H1 (cell line): Measurements from ENCODE around the gene SLC4A11. TPM values are rescaled to one million over a fixed set of nuclear protein-coding genes. Genes with fewer than 3 reads are reported as not detected.

Source experiments
- BACH1 ChIP-seq: IDR thresholded peaks from 2 replicates; pipeline ENCODE4 v1.6.1; 2012; ENCODE audit warnings: low read length, improper control_type of control experiment
- polyA plus RNA-seq, 7 experiments: library from polyadenylated mRNA; depleted of rRNA in 3 of 7; stranded (reverse) in 5 of 7; unstranded in 2 of 7; fragments of >200 nt in 5 of 7; fragments of 200-250 nt in 2 of 7; gene quantifications; 1 replicate in 5 of 7; 2 replicates in 1 of 7; 4 replicates in 1 of 7; pipeline versions ENCODE4 v1.2.1 to v1.2.3, GENCODE V29; 2011 to 2013; ENCODE audit warnings: missing spikeins in 2 of 7, mixed read lengths in 2 of 7
- total RNA-seq: library from RNA; stranded (reverse); fragmentation: NEBNext Ultra II Directional; extraction: Animal tissue kit (Norgen Biotek cat#: 25700); gene quantifications from 2 replicates; pipeline ENCODE4 v1.2.1, GENCODE V29; 2021

SLC4A11 gene
- total and polyA plus RNA-seq, 2 of the 8 experiments (the other 6 are each of a cell fraction or from before 2014, with no cell fraction given) = 11.9 to 32.3 TPM

DNA sequence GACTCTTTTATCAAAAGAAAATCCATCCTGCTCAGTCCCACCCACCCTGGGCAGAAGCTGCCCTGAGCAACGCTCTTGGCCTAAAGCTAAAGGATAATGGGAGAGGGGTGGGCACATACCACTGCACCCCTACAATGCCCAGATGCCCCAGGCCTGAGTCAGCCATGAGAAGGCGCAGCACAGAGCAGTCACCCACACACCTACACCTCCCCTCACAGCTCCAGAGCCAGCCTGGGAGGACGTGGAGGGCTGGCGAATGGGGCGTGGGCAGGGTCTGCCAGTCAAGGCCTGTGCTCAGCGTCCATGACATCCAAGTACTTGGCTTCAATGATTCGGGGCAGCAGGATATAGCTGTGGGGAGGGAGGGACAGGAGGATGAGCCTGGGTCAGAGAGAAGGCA is 11.5 kb downstream of the SLC4A11 start (continued):
- no peak for TF ChIP-seq BACH1
